Activated CD8-positive, alpha-beta memory T cell treated with anti-CD3 and anti-CD28 coated beads for 48 hours (primary cell): ENCODE measurements around the gene SLC22A17.
A peak's percentile ranks its signal among the peaks of the same experiment; 100 is the strongest.

Experiments used
- DNase-seq, 3 experiments: peaks; one replicate each; pipeline ENCODE4 v3.0.0-alpha.2; 2020; ENCODE audit warnings: low read depth in 2 of 3, low spot score in 2 of 3

Gene SLC22A17

GRCh38 chr14:23308721-23309445, 43.8 kb downstream of the SLC22A17 start:
- no peak for DNase-seq

- DNase-seq = no peak
Measured at GRCh38 chr14:23307687-23308644, 44.7 kb downstream of the SLC22A17 start.

GRCh38 chr14:23307146-23307530, 45.5 kb downstream of the SLC22A17 start:
- DNase-seq = no peak

- DNase-seq = no peak
Measured at GRCh38 chr14:23306412-23307145, 46.1 kb downstream of the SLC22A17 start, which contains the start of gene BCL2L2. Gene BCL2L2, plus strand, starts transcription at chr14:23306833. Its CDS starts 935 bp downstream, at chr14:23307768.

GRCh38 chr14:23302290-23303225, 50.1 kb downstream of the SLC22A17 start, which contains the start of gene PPP1R3E:
Gene PPP1R3E, minus strand, starts transcription at chr14:23302859. Its CDS starts 283 bp downstream, at chr14:23302576.
- peak; percentile 64 to 66 (median 66) for DNase-seq

GRCh38 chr14:23301969-23302289, 50.8 kb downstream of the SLC22A17 start:
- no peak for DNase-seq

GRCh38 chr14:23301288-23301968, 51.3 kb downstream of the SLC22A17 start:
- peak; percentile 88 to 99 (median 93) for DNase-seq

- DNase-seq = peak in 1 of 3 experiments; percentile 16
Measured at GRCh38 chr14:23300687-23301223, 51.9 kb downstream of the SLC22A17 start.

- no peak for DNase-seq
Measured at GRCh38 chr14:23299986-23300686, 52.6 kb downstream of the SLC22A17 start.

- DNase-seq = no peak
Measured at GRCh38 chr14:23299211-23299957, 53.3 kb downstream of the SLC22A17 start.

GRCh38 chr14:23297611-23298277, 54.9 kb downstream of the SLC22A17 start:
- DNase-seq = no peak

GRCh38 chr14:23297096-23297495, 55.6 kb downstream of the SLC22A17 start:
- no peak for DNase-seq
